H1 (cell line): Measurements from ENCODE around the gene RPGR.

ENCODE experiments used
- CBX5 ChIP-seq: fragments of 300-800, 300-1000 bp; sonication (generic); IDR thresholded peaks from 2 replicates; pipeline ENCODE4 v1.7.1; 2016; ENCODE audit warnings: antibody characterized with exemption, low read length, low read depth
- CEBPB ChIP-seq: IDR thresholded peaks from 2 replicates; pipeline ENCODE4 v1.6.1; 2012; ENCODE audit warnings: low read depth, low read length
- CTCF ChIP-seq, 3 experiments: IDR thresholded peaks; 1 replicate in 2 of 3; 2 replicates in 1 of 3; pipeline versions ENCODE4 v1.5.1 to v1.6.1; 2011; ENCODE audit warnings: low read length in 3 of 3, mild to moderate bottlenecking in 3 of 3, inconsistent platforms in 2 of 3, low read depth in 1 of 3, moderate library complexity in 1 of 3; ENCODE audit not compliant: insufficient read depth in 1 of 3; ENCODE audit errors: control extremely low read depth in 1 of 3
- EP300 ChIP-seq, 2 experiments: IDR thresholded peaks; 1 replicate in 1 of 2; 2 replicates in 1 of 2; pipeline ENCODE4 v1.6.1; 2011 to 2012; ENCODE audit warnings: low read depth in 2 of 2, low read length in 2 of 2, mild to moderate bottlenecking in 2 of 2, borderline replicate concordance in 1 of 2, inconsistent platforms in 1 of 2, moderate library complexity in 1 of 2
- EZH2 ChIP-seq: fragments of 200-600 bp; sonication (generic); IDR thresholded peaks from 2 replicates; pipeline ENCODE4 v1.7.1; 2012; ENCODE audit warnings: low read depth, mild to moderate bottlenecking, moderate library complexity, low read length, inconsistent platforms; ENCODE audit not compliant: severe bottlenecking
- GABPA ChIP-seq: IDR thresholded peaks from 2 replicates; pipeline ENCODE4 v1.6.1; 2011; ENCODE audit warnings: mild to moderate bottlenecking, low read length, moderate library complexity, borderline replicate concordance; ENCODE audit not compliant: insufficient read depth
- POLR2AphosphoS5 ChIP-seq: IDR thresholded peaks from 2 replicates; pipeline ENCODE4 v1.6.1; 2011; ENCODE audit warnings: low read depth, low read length
- USF2 ChIP-seq: IDR thresholded peaks from 2 replicates; pipeline ENCODE4 v1.6.1; 2011; ENCODE audit warnings: low read length, improper control_type of control experiment
- ZNF274 ChIP-seq: IDR thresholded peaks from 2 replicates; pipeline ENCODE4 v1.7.0; 2012; ENCODE audit warnings: low read length, borderline replicate concordance; ENCODE audit errors: extremely low read depth

GRCh38 chrX:38320819-38321218 is 6.5 kb downstream of the RPGR start:
- TF ChIP-seq CTCF (IDR thresholded peaks at IDR 0.05; ENCODE audit: control extremely low read depth in 1 of 3, insufficient read depth in 1 of 3, low read depth in 1 of 3, low read length in 3 of 3) (no peak), GABPA (no peak), EZH2 (no peak), EP300 (IDR thresholded peaks at IDR 0.05; ENCODE audit: borderline replicate concordance in 1 of 2, low read depth in 2 of 2, low read length in 2 of 2) (no peak), POLR2AphosphoS5 (no peak), CEBPB (no peak), USF2 (no peak), CBX5 (no peak), ZNF274 (no peak)
